Activated CD8-positive, alpha-beta memory T cell treated with anti-CD3 and anti-CD28 coated beads, Interleukin-2, amount 10 ng/mL, durations not matched to agents 7 days and 5 days (primary cell): ENCODE data around the gene SLC7A1. TPM values are rescaled to one million over a fixed set of nuclear protein-coding genes. Genes with fewer than 3 reads are reported as not detected.
A peak's percentile ranks its signal among the peaks of the same experiment; 100 is the strongest.

Experiments
- ATAC-seq: fragments of 150-1000 bp; cut with Tn5 transposase; one replicate; pipeline ENCODE4 v1.10.0; 2021; ENCODE audit warnings: moderate library complexity
- CTCF ChIA-PET: fragments of 350-600 bp; sonication (Branson Sonifier 250); formaldehyde crosslinking; loops from one replicate; lab custom pipeline; 2021; ENCODE audit warnings: antibody characterized with exemption; lab: Charles Lee
- DNase-seq: peaks from one replicate; pipeline ENCODE4 v3.0.0-alpha.2; 2020
- H3K27ac Mint-ChIP-seq: one replicate; pipeline ENCODE4 v1.8.0; 2021; ENCODE audit warnings: mild to moderate bottlenecking, mixed read lengths
- H3K27me3 Mint-ChIP-seq: one replicate; pipeline ENCODE4 v1.8.0; 2021; ENCODE audit warnings: mixed read lengths
- H3K36me3 Mint-ChIP-seq: one replicate; pipeline ENCODE4 v1.8.0; 2021; ENCODE audit warnings: mild to moderate bottlenecking, mixed read lengths
- H3K4me1 Mint-ChIP-seq: one replicate; pipeline ENCODE4 v1.8.0; 2021; ENCODE audit warnings: mixed read lengths
- H3K4me3 Mint-ChIP-seq: one replicate; pipeline ENCODE4 v1.8.0; 2021; ENCODE audit warnings: mild to moderate bottlenecking, moderate library complexity, mixed read lengths
- H3K9me3 Mint-ChIP-seq: one replicate; pipeline ENCODE4 v1.8.0; 2022; ENCODE audit warnings: low read depth, mixed read lengths
- total RNA-seq, 2 experiments: library from RNA; stranded (reverse); gene quantifications; one replicate each; pipeline ENCODE4 v1.2.3, GENCODE V29; 2021

Gene SLC7A1
- total RNA-seq, 2 experiments from 2014 or later: 101 to 105 TPM

DNA sequence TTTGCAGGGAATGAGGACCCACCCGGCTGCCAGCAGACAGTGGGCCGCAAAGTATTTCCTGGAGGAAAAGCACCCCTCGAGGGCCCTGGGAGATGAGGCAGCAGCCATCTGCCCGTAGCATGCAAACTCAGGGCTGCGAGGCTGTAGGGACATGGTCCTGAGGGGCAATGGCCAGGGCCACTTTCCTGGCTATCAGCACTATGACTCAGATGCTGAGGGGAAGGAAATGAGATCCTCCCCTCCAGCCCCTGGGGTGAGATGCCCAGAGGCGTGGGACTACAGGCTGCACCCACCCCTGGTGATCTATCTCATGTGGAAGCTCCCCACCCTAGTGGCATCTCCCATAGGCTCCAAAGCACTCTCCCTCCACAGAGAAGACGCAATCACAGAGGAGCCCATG lies 80.1 kb downstream of the SLC7A1 start:
- Mint-ChIP-seq H3K27me3 (no peaks in the 10 kb centered on the region), H3K27ac (no peak overlapping the region), H3K4me1 (no peaks in the 10 kb centered on the region), H3K36me3 (peaks cover 25% of the 10 kb centered on the region), H3K4me3 (no peak overlapping the region), H3K9me3 (no peaks in the 10 kb centered on the region)
- CTCF ChIA-PET: no interaction called here
- DNase-seq (no peak), ATAC-seq (no peak)

DNA sequence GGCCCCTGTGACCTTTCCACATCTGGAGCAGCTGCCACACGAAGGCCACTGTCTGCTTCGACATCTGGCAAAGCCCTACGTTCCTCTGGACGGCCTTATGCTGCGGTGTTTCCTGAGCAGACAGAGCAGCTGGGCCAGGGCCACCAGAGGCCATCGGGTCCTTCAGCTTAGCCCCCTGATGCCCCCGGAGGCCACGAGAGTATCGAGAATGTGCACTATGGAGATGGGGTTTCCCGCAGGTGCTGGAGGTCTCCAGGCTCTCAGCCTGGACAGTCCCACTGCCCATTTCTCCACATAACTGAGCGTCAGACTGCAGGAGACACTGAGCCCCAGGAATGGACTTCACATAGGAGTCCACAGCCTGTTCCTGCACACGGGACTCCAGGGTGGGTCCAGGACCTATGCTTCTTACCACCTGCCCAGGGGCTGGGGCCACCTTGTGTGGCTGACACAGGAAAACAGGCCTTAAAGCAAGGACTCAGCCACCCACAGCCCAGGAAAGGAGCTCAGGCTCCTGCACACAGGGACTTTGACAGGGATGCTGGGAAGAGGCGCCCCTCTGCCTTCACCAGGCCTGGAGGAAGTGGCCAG lies 80.7 kb downstream of the SLC7A1 start:
- Mint-ChIP-seq H3K36me3 (peaks cover 22% of the 10 kb centered on the region), H3K27ac (no peak overlapping the region), H3K4me1 (peaks cover 2% of the 10 kb centered on the region), H3K4me3 (no peak overlapping the region), H3K9me3 (no peaks in the 10 kb centered on the region), H3K27me3 (no peaks in the 10 kb centered on the region)
- CTCF ChIA-PET: no interaction called here
- ATAC-seq (no peak), DNase-seq (no peak)

DNA sequence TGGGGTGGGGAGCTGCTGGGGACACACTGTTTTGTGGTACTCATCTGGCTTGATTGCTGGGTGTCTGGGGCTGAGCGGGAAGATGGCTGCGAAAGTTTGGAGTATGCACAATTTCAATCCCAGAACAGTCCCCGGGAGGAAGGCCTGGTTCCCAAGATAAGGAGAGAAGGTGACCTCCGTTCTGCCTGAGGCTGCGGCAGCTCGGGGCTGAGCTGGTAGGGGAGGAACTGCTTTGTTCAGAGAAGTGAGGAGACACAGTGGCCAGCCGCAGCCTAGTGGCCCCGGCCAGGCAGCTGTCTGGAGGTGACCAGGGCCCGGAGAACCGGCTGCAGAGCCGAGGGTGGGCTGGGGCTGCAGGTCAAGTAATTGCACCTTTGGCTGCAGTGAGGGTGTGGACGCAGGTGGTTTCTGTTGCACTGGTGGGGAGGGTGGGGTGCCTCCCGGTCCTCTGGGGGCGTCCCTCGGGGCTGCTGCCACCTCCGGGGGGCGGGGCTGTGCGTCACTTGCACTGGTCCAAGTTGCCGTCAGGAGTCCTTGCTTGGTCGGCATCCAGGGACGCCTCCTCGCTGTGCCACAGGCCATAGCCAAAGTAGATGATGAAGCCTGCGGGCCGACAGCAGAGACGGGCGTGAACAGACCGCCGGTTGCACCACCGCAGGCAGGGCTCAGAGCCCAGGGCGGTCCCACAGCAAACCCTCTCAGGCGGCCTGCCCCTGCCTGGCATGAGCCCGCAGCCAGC lies 81.3 kb downstream of the SLC7A1 start:
- Mint-ChIP-seq H3K27ac (no peak overlapping the region), H3K4me1 (peaks cover 6% of the 10 kb centered on the region), H3K27me3 (no peaks in the 10 kb centered on the region), H3K4me3 (no peak overlapping the region), H3K36me3 (peaks cover 19% of the 10 kb centered on the region), H3K9me3 (no peaks in the 10 kb centered on the region)
- CTCF ChIA-PET: interaction anchor here (1.3 kb wide), 1 partner anchor 11 kb away, joined by 3 read pairs; no protein-coding TSS in a partner anchor
- ATAC-seq: no peak
- no peak for DNase-seq

DNA sequence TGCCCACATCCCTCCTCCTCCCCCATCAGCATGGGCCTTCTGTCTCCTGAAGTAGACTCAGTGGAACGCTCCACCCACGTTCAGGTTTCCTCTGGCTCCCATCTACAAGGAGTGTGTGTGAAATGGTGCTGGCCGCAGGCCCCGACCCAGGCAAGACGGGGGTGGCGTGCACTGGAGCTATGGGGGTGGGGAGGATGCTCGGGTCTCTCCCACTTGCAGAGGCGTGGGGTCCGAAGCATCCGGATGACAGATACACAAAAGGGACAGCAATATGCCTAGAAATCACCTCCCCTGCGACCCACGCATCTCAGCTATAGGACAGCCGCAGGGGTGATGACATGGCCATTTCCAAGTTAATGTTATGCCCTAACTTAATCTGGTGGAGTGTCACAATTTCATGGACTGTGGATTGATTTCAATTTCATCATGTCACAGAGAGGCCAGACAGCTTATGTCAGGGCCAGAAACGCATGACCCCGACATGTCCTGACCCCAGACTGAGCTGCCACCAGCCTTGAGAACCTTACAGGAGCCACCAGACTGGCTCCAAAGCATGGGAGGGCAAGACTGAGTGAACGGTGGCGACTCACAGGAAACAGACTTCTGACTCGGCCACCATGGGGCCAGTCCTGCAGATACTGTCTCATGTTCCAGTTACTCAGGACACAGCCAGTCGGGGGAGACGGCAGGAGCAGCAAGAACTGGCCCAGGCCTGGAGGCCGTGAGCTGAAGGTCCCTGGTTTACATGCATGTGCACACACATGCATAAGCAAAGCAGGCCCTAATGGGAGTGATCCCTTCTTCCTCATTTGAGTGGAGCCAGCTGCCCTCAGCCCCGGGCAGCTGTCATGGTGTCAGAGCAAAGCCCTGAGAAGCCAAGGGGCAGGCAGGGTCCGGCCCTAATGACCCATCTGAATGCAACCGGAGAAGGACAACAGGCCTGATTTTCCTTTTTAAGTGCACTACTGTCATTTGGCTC lies 82.2 kb downstream of the SLC7A1 start:
- Mint-ChIP-seq H3K36me3 (peaks cover 19% of the 10 kb centered on the region), H3K27ac (no peak overlapping the region), H3K9me3 (no peaks in the 10 kb centered on the region), H3K27me3 (no peaks in the 10 kb centered on the region), H3K4me3 (no peak overlapping the region), H3K4me1 (peaks cover 8% of the 10 kb centered on the region)
- DNase-seq: no peak
- no peak for ATAC-seq
- CTCF ChIA-PET: interaction anchor here (1.3 kb wide), 1 partner anchor 10 kb away, joined by 3 read pairs; no protein-coding TSS in a partner anchor

DNA sequence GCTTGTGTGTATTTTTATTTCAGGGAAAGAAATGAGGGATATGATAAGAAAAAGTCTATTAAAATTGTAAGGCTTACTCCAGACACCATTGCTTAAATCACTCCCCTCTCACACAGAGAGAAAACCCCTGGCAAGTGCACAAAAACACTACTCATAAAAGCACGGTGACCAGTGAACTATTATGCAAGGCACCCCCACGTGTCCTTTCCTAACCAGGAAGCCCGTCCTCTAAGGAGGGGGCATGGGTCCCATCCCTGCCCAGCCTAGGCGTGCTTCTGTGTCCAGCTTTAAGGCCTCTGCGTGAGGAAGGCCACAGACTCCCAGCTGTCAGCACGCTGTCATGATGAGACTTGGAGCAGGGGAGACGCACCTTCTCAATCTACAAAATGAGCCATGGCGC lies 83.5 kb downstream of the SLC7A1 start:
- ATAC-seq (no peak), DNase-seq (no peak)
- Mint-ChIP-seq H3K4me3 (no peak overlapping the region), H3K36me3 (peaks cover 14% of the 10 kb centered on the region), H3K27ac (no peak overlapping the region), H3K9me3 (no peaks in the 10 kb centered on the region), H3K4me1 (peaks cover 14% of the 10 kb centered on the region), H3K27me3 (no peaks in the 10 kb centered on the region)
- CTCF ChIA-PET: no interaction called here

DNA sequence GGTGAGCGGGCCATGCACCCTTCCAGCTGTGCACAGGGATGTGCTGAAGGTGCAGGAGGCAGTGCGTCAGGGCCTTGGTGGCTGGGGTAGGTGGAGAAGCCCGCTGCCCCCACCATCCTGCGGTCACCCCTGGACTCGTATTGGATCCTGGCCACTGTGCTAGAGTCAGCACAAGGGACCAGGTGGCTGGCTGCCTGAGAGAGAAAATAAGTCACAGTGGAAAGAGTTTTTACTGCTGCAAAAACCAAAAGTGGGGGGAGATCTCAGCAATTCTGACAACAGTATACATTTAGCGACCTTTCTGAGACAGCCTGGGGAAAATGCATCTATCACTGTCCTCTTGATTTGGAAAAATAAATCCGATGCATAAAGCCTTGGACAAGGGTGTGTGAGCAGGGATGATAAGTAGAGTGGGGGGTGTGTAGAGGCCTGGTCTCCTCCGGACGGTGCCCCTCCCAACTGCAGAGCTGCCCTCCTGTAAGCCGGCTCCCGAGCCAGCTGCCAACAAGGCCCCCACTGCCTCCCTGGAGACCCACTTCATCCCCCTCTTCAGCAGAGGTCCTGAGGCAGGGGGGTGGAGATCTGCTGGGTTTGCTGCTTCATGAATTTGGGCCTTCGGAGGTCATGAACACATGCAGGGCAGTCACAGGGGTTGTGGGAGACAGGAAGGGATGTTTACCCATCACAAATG lies 84.2 kb downstream of the SLC7A1 start:
- no peaks in the 10 kb centered on the region for H3K9me3 Mint-ChIP-seq
- H3K27me3 Mint-ChIP-seq: no peaks in the 10 kb centered on the region
- CTCF ChIA-PET: no interaction called here
- peaks cover 15% of the 10 kb centered on the region for H3K4me1 Mint-ChIP-seq
- H3K4me3 Mint-ChIP-seq: no peak overlapping the region
- peaks cover 12% of the 10 kb centered on the region for H3K36me3 Mint-ChIP-seq
- ATAC-seq (no peak), DNase-seq (no peak)
- no peak overlapping the region for H3K27ac Mint-ChIP-seq

DNA sequence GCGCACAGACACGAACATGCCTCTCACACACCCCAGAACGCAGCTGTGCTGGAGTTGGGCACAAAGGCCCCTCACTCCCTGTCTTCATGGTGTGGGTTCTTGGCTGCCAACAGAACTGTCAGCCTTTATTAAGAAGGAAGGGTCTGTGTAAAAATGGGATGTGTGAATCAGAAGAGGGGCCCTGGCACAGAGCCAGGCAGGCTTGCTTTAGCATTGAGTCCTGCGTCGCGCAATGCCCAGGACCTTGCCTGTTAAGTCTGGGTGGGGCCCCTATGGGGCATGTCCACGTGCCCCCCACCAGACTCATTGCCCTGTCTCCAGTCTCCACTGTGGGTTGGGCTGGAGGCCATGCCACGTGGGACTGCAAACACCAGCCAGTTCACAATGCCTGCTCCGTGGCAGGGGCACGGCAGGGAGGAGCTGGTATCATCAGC lies 84.8 kb downstream of the SLC7A1 start:
- H3K27me3 Mint-ChIP-seq: no peaks in the 10 kb centered on the region
- peaks cover 12% of the 10 kb centered on the region for H3K36me3 Mint-ChIP-seq
- ATAC-seq (no peak), DNase-seq (no peak)
- peaks cover 15% of the 10 kb centered on the region for H3K4me1 Mint-ChIP-seq
- CTCF ChIA-PET: no interaction called here
- H3K27ac Mint-ChIP-seq: no peak overlapping the region
- no peaks in the 10 kb centered on the region for H3K9me3 Mint-ChIP-seq
- H3K4me3 Mint-ChIP-seq: no peak overlapping the region

DNA sequence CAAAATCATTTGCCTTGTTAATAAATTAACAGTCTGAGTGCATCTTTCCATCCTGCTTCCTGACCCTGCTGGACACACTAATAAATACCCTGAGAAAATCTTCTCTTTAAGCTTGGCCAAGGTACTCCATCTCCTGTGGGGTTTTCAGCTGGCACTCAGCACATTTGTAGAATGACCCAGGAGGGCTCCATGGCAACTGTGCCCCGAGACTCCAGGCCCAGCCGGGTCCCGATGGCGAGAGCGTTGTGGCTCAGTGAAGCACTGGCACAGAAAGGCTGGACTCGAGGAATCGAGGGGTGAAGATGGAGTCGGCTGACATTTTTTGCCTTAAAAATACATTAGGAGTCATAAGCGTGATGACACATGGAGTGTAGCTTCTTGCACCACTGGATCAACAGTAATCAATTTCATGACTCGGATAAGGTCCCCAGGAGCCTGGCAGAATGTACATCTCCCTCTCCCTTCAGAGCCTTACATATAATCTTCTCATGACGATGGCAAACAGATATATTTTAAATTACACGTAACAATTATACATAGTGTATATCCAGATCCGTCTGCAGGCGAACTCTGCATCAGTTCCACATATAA lies 85.4 kb downstream of the SLC7A1 start:
- no peak overlapping the region for H3K4me3 Mint-ChIP-seq
- no peaks in the 10 kb centered on the region for H3K27me3 Mint-ChIP-seq
- CTCF ChIA-PET: interaction anchor here (2.4 to 4.7 kb wide), 3 partner anchors 13 to 603 kb away, joined by 21 to 54 read pairs (median 35); no protein-coding TSS in a partner anchor
- peaks cover 15% of the 10 kb centered on the region for H3K4me1 Mint-ChIP-seq
- peak overlapping the region; percentile 48 for H3K27ac Mint-ChIP-seq
- DNase-seq (no peak), ATAC-seq (no peak)
- peaks cover 12% of the 10 kb centered on the region for H3K36me3 Mint-ChIP-seq
- no peaks in the 10 kb centered on the region for H3K9me3 Mint-ChIP-seq

DNA sequence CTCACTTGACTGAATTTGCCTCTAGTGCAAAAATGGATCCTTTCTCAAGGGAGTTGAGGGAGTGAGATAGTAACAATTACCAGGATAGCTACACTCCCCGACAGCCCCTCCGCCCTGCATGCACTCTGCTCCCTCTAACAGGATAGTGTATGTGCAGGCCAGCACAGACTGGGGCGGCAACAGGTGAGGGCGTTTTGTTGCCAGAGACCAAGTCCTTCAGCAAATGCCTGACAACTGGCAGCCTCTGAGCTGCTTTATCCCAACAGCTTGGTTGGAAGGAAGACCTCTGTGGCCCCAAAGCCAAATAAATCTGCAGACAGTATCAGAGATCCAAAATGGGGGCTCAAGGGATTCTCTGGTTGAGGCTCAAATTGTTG lies 86.6 kb downstream of the SLC7A1 start:
- Mint-ChIP-seq H3K4me3 (no peak overlapping the region), H3K27ac (peak overlapping the region; percentile 14), H3K36me3 (peaks cover 11% of the 10 kb centered on the region), H3K27me3 (peaks cover 3% of the 10 kb centered on the region), H3K9me3 (no peaks in the 10 kb centered on the region), H3K4me1 (peaks cover 15% of the 10 kb centered on the region)
- no peak for DNase-seq
- CTCF ChIA-PET: interaction anchor here (0.7 to 4.7 kb wide), 28 partner anchors 10 to 623 kb away, joined by 3 to 54 read pairs (median 5); partner anchors contain the start of gene SLC7A1
- no peak for ATAC-seq

DNA sequence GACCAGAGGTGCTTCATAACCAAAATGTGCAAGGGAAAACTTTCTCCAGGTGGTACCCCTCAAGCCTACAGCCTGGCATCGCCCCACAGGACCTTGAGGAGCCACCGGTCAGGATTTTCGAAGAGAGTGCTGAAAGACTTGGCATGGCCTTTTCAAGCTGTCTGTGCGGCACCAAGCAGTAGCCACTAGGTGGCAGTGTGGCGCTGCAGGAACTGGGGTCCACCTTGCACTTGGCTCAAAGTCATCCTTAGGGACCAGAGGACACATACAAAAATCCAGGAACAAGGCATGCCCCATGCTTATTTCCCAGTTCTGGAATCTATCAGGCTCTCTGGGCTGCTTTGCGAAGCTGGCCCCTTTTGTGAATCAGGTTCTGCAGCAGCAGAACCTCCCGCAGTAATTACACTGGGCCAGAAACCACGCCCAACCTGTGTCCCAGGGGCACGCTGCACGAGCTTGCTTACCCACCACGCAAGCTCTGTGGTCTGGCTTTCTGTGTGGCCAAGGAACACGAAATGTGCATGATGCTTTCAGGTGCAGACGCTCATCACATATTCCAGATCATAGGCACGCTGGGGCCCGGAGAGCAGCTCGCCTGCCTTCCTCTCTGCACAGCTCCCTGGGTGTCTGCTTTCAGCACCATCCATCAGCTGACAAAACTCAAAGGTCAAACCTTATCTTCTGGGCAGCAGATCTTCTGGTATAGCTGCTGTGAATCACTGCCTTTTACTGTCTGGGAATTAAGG lies 87.2 kb downstream of the SLC7A1 start:
- Mint-ChIP-seq H3K4me3 (no peak overlapping the region), H3K27ac (no peak overlapping the region), H3K27me3 (peaks cover 9% of the 10 kb centered on the region), H3K36me3 (peaks cover 8% of the 10 kb centered on the region), H3K4me1 (peaks cover 15% of the 10 kb centered on the region), H3K9me3 (no peaks in the 10 kb centered on the region)
- CTCF ChIA-PET: interaction anchor here (0.6 to 4.7 kb wide), 36 partner anchors 11 to 624 kb away, joined by 3 to 54 read pairs (median 4); partner anchors contain the start of gene SLC7A1
- ATAC-seq (peak; percentile 86), DNase-seq (peak; percentile 82)

DNA sequence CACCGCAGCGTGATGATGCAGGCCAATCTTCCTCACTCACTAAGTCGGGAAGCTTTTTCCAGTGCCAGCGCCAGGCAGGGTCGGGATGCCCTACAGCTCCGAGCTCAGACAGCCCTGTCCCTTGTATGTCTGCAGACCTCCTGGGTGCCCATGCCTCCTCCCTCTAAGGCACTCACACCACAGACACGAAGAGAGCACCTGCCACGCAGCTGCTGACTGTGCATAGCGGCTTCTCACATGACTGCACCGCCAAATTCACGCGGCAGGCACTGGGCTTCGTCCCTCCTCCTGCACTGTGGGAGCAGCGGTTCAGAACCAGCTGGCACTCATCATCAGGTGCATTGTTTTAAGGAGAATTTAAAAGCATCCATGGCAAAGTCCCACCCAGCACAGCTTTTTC lies 88.1 kb downstream of the SLC7A1 start:
- peaks cover 16% of the 10 kb centered on the region for H3K27me3 Mint-ChIP-seq
- ATAC-seq (no peak), DNase-seq (no peak)
- peaks cover 15% of the 10 kb centered on the region for H3K4me1 Mint-ChIP-seq
- no peak overlapping the region for H3K4me3 Mint-ChIP-seq
- H3K27ac Mint-ChIP-seq: no peak overlapping the region
- no peaks in the 10 kb centered on the region for H3K9me3 Mint-ChIP-seq
- CTCF ChIA-PET: interaction anchor here (0.7 to 4.7 kb wide), 12 partner anchors 13 to 606 kb away, joined by 3 to 54 read pairs (median 6); no protein-coding TSS in a partner anchor
- peaks cover 8% of the 10 kb centered on the region for H3K36me3 Mint-ChIP-seq

DNA sequence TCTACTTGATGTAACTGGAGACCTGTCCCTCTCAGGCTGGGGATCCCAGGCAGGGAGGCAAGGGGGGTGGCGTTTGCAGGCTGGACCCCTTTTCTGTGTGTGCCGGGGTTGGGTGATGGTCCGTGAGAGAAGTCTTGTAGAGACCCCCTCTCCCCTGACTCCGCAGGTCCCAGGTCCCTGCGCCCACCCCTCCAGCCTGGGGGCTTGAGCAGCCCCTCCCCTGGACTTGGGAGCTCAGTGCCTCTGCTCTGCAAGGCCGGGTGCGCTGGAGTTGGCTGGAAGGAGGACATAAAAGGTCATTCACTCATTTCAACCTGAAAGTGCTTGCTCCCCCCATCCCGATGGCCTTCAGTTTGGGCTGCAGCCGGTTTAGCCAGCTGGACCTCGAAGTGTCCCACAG lies 89.5 kb downstream of the SLC7A1 start:
- CTCF ChIA-PET: interaction anchor here (4.4 to 4.7 kb wide), 2 partner anchors 201 to 607 kb away, joined by 35 to 54 read pairs; no protein-coding TSS in a partner anchor
- no peaks in the 10 kb centered on the region for H3K36me3 Mint-ChIP-seq
- H3K27me3 Mint-ChIP-seq: peaks cover 19% of the 10 kb centered on the region
- H3K27ac Mint-ChIP-seq: no peak overlapping the region
- H3K4me3 Mint-ChIP-seq: no peak overlapping the region
- ATAC-seq (no peak), DNase-seq (no peak)
- peaks cover 15% of the 10 kb centered on the region for H3K4me1 Mint-ChIP-seq
- no peaks in the 10 kb centered on the region for H3K9me3 Mint-ChIP-seq
